A549 (cell line): ENCODE results near the gene HK1. TPM values are rescaled to one million over a fixed set of nuclear protein-coding genes. Genes with fewer than 3 reads are reported as not detected.

Experiments
- ATAC-seq, 2 experiments: fragments of 200-7000 bp in 1 of 2; fragments of >200 bp in 1 of 2; cut with Nextera tagmentation in 1 of 2; cut with Tn5 transposase in 1 of 2; 3 replicates each; pipeline versions ENCODE4 v1.8.0 to v1.9.1; 2018 to 2020; ENCODE audit warnings: mild to moderate bottlenecking in 1 of 2, moderate library complexity in 1 of 2
- CTCF ChIA-PET: fragments of 300-600 bp; sonication (Branson Sonifier 250); formaldehyde crosslinking; extraction: SDS; loops from one replicate; lab custom pipeline; 2021; ENCODE audit warnings: antibody characterized with exemption, inconsistent platforms; lab: Yijun Ruan, JAX
- POLR2A ChIA-PET: fragments of 350-600 bp; formaldehyde crosslinking; extraction: SDS; loops from one replicate; lab custom pipeline; 2021; ENCODE audit warnings: antibody characterized with exemption, inconsistent platforms; lab: Yijun Ruan, JAX
- DNase-seq, 2 experiments: peaks; one replicate each; pipeline versions ENCODE4 v3.0.0 to v3.0.0-alpha.2; 2011 to 2016; ENCODE audit warnings: low read depth in 1 of 2, low spot score in 1 of 2
- FAIRE-seq: peaks from 2 replicates; lab custom pipeline; 2011; peaks lifted over from hg19 to GRCh38; lab: Jason Lieb, UNC
- H3K27ac ChIP-seq, 2 experiments: fragments of >200 bp; sonication (Bioruptor Twin); formaldehyde crosslinking; 3 replicates each; pipeline ENCODE4 v1.5.1; 2016 to 2017
- H3K4me1 ChIP-seq: fragments of >200 bp; sonication (Bioruptor Twin); formaldehyde crosslinking; 3 replicates; pipeline ENCODE4 v1.6.1; 2016
- H3K4me2 ChIP-seq: fragments of >200 bp; sonication (Bioruptor Twin); formaldehyde crosslinking; 3 replicates; pipeline ENCODE4 v1.6.1; 2016
- H3K4me3 ChIP-seq: fragments of >200 bp; sonication (Bioruptor Twin); formaldehyde crosslinking; 3 replicates; pipeline ENCODE4 v1.5.1; 2016
- H3K9me3 ChIP-seq: fragments of >200 bp; sonication (Bioruptor Twin); formaldehyde crosslinking; 3 replicates; pipeline ENCODE4 v1.6.1; 2016
- ATOH8 ChIP-seq: fragments of 250-450 bp; sonication (Bioruptor Pico); IDR thresholded peaks from 2 replicates; pipeline ENCODE4 v1.5.0; 2020; ENCODE audit warnings: low read depth, mild to moderate bottlenecking, moderate library complexity
- BCL3 ChIP-seq: fragments of >200 bp; sonication (Bioruptor Twin); formaldehyde crosslinking; IDR thresholded peaks from 3 replicates; pipeline ENCODE4 v1.6.1; 2016
- BHLHE40 ChIP-seq: IDR thresholded peaks from 2 replicates; pipeline ENCODE4 v1.6.1; 2012; ENCODE audit warnings: low read depth, low read length, inconsistent platforms
- CHD2 ChIP-seq: fragments of 150-350 bp; IDR thresholded peaks from 2 replicates; pipeline ENCODE4 v1.6.1; 2014; ENCODE audit warnings: low read length; ENCODE audit not compliant: partially characterized antibody
- E2F6 ChIP-seq: IDR thresholded peaks from 2 replicates; pipeline ENCODE4 v1.6.1; 2012; ENCODE audit warnings: low read depth, borderline replicate concordance
- EHMT2 ChIP-seq: fragments of 200-600 bp; sonication (generic); IDR thresholded peaks from 2 replicates; pipeline ENCODE4 v1.6.1; 2016; ENCODE audit warnings: antibody characterized with exemption, low read depth, mild to moderate bottlenecking, moderate library complexity
- FOSL2 ChIP-seq, 2 experiments: fragments of 450-650 bp in 1 of 2; fragments of >200 bp in 1 of 2; sonication (Bioruptor Twin) in 1 of 2; formaldehyde crosslinking; IDR thresholded peaks; 2 replicates each; pipeline versions ENCODE4 v1.5.0 to v1.6.1; 2016 to 2020; ENCODE audit warnings: mild to moderate bottlenecking in 1 of 2, moderate library complexity in 1 of 2
- FOXS1 ChIP-seq: fragments of 250-450 bp; sonication (Bioruptor Pico); IDR thresholded peaks from 2 replicates; pipeline ENCODE4 v1.5.0; 2020; ENCODE audit warnings: mild to moderate bottlenecking, moderate library complexity
- GATA3 ChIP-seq: IDR thresholded peaks from 2 replicates; pipeline ENCODE4 v1.6.1; 2012; ENCODE audit warnings: borderline replicate concordance
- HOXA7 ChIP-seq: fragments of 250-450 bp; sonication (Bioruptor Pico); IDR thresholded peaks from 2 replicates; pipeline ENCODE4 v1.5.0; 2020; ENCODE audit warnings: mild to moderate bottlenecking, moderate library complexity
- HOXB13 ChIP-seq: fragments of 250-450 bp; sonication (Bioruptor Pico); IDR thresholded peaks from 2 replicates; pipeline ENCODE4 v1.5.0; 2020; ENCODE audit warnings: low read depth, mild to moderate bottlenecking, moderate library complexity
- HOXB5 ChIP-seq: fragments of 250-450 bp; sonication (Bioruptor Pico); IDR thresholded peaks from 2 replicates; pipeline ENCODE4 v1.5.0; 2020; ENCODE audit warnings: mild to moderate bottlenecking, moderate library complexity
- JUN ChIP-seq, 2 experiments: fragments of >200 bp; sonication (Bioruptor Twin); formaldehyde crosslinking; IDR thresholded peaks; 2 replicates in 1 of 2; 3 replicates in 1 of 2; pipeline ENCODE4 v1.6.1; 2016 to 2017
- MAFK ChIP-seq: fragments of 450-650 bp; IDR thresholded peaks from 2 replicates; pipeline ENCODE4 v1.6.1; 2014; ENCODE audit not compliant: partially characterized antibody
- MAX ChIP-seq: IDR thresholded peaks from 2 replicates; pipeline ENCODE4 v1.6.1; 2012
- MYC ChIP-seq: IDR thresholded peaks from 2 replicates; pipeline ENCODE4 v1.6.1; 2012; ENCODE audit warnings: mild to moderate bottlenecking, inconsistent platforms, low read length, improper control_type of control experiment, borderline replicate concordance
- NR3C1 ChIP-seq: fragments of >200 bp; sonication (Bioruptor Twin); formaldehyde crosslinking; IDR thresholded peaks from 3 replicates; pipeline ENCODE4 v1.6.1; 2017
- PBX3 ChIP-seq: IDR thresholded peaks from 2 replicates; pipeline ENCODE4 v1.6.1; 2012
- RCOR1 ChIP-seq: fragments of 150-350 bp; IDR thresholded peaks from 2 replicates; pipeline ENCODE4 v1.6.1; 2014; ENCODE audit warnings: antibody characterized with exemption, low read length, low read depth
- RFX5 ChIP-seq: fragments of 450-650 bp; IDR thresholded peaks from 2 replicates; pipeline ENCODE4 v1.7.1; 2014; ENCODE audit warnings: antibody characterized with exemption, mild to moderate bottlenecking, moderate library complexity
- RNF2 ChIP-seq: fragments of 200-600 bp; sonication (generic); IDR thresholded peaks from 2 replicates; pipeline ENCODE4 v1.6.1; 2016; ENCODE audit warnings: low read depth, mild to moderate bottlenecking, antibody characterized with exemption, moderate library complexity, borderline replicate concordance
- TFCP2L1 ChIP-seq: fragments of 250-450 bp; sonication (Bioruptor Pico); IDR thresholded peaks from 2 replicates; pipeline ENCODE4 v1.5.0; 2021; ENCODE audit warnings: mild to moderate bottlenecking
- TP53 ChIP-seq: fragments of 250-450 bp; sonication (Bioruptor Pico); IDR thresholded peaks from 2 replicates; pipeline ENCODE4 v1.5.0; 2021; ENCODE audit warnings: mild to moderate bottlenecking, moderate library complexity
- WGBS: methylation state at CpG from one replicate; pipeline ENCODE4 v1.1.6; 2017; ENCODE audit errors: missing lambda C conversion rate; 5-methylcytosine and 5-hydroxymethylcytosine counted together
- polyA plus RNA-seq, 4 experiments: library from polyadenylated mRNA; depleted of rRNA in 3 of 4; stranded (reverse); fragments of >200 nt; fragmentation: RNase III in 1 of 4; extraction: RNeasy Plus Mini Kit Qiagen cat#74134 plus additional on column Dnase treatment in 1 of 4; gene quantifications; 2 replicates in 3 of 4; 3 replicates in 1 of 4; pipeline ENCODE4 v1.2.3, GENCODE V29; 2011 to 2017

Gene HK1
- polyA plus RNA-seq, 2 of the 4 experiments (the other 2 are of a cell fraction): 17.3 to 58.9 TPM

- no peak for DNase-seq
- Histone ChIP-seq H3K4me2 (no peak overlapping the region), H3K27ac (no peak overlapping the region), H3K4me3 (no peak overlapping the region), H3K4me1 (no peaks in the 10 kb centered on the region), H3K9me3 (no peaks in the 10 kb centered on the region)
- 89% methylated on average over 1 of the region's 1 CpG for WGBS
- TF ChIP-seq E2F6 (no peak), RFX5 (no peak), HOXA7 (CRISPR knock-in tag) (no peak), MYC (no peak), JUN (IDR thresholded peaks at IDR 0.05) (no peak), RNF2 (no peak), BCL3 (no peak), MAFK (no peak), GATA3 (no peak), RCOR1 (no peak)
- ChIA-PET CTCF (interaction anchor here (1.0 to 21.3 kb wide), 7 partner anchors 9 to 241 kb away, joined by 3 to 424 read pairs (median 5); partner anchors contain the start of gene HKDC1), POLR2A (no interaction called here)
- peak; percentile 39 for FAIRE-seq
- no peak for ATAC-seq
These were observed 119.7 kb downstream of the HK1 start for GRCh38 chr10:69397972-69398371.

- FAIRE-seq: no peak
- DNase-seq: no peak
- Histone ChIP-seq H3K4me2 (no peak overlapping the region), H3K27ac (no peak overlapping the region), H3K4me3 (no peak overlapping the region), H3K4me1 (no peaks in the 10 kb centered on the region), H3K9me3 (no peaks in the 10 kb centered on the region)
- ATAC-seq: peak in 1 of 2 experiments; percentile 11; a peak in 2 of 6 replicates
- ChIA-PET POLR2A (no interaction called here), CTCF (interaction anchor here (1.0 to 21.3 kb wide), 8 partner anchors 9 to 240 kb away, joined by 3 to 424 read pairs (median 4); partner anchors contain the start of gene HKDC1)
- TF ChIP-seq MYC: no peak
- TF ChIP-seq GATA3: no peak
- TF ChIP-seq FOSL2 (IDR thresholded peaks at IDR 0.05): no peak
- no peak for TF ChIP-seq FOSL2 (CRISPR knock-in tag; IDR thresholded peaks at IDR 0.05)
- TF ChIP-seq TP53 (CRISPR knock-in tag): no peak
- TF ChIP-seq E2F6: no peak
- no peak for TF ChIP-seq RNF2
- TF ChIP-seq MAFK: no peak
- no peak for TF ChIP-seq FOXS1 (CRISPR knock-in tag)
- TF ChIP-seq EHMT2: no peak
- no peak for TF ChIP-seq TFCP2L1 (CRISPR knock-in tag)
- TF ChIP-seq JUN (IDR thresholded peaks at IDR 0.05): no peak
- no peak for TF ChIP-seq HOXB5 (CRISPR knock-in tag)
- TF ChIP-seq NR3C1: no peak
- TF ChIP-seq CHD2: no peak
- TF ChIP-seq ATOH8 (CRISPR knock-in tag): no peak
- TF ChIP-seq HOXB13: no peak
- TF ChIP-seq BHLHE40: no peak
- TF ChIP-seq MAX: no peak
- TF ChIP-seq PBX3: no peak
- WGBS: 88% methylated on average over 16 of the region's 16 CpGs
These were observed 120.2 kb downstream of the HK1 start for GRCh38 chr10:69398466-69398865.
